Skeletal muscle tissue (tissue), 4 donors: Measurements from ENCODE around the gene UQCC3. TPM values are rescaled to one million over a fixed set of nuclear protein-coding genes. Genes with fewer than 3 reads are reported as not detected.
A peak's percentile ranks its signal among the peaks of the same experiment; 100 is the strongest.
"Not testable (repeated sequence)": the region's sequence is repeated elsewhere in the genome, so short reads cannot be mapped to it uniquely, and the experiment has no call there.

Source experiments
- H3K27ac ChIP-seq: one replicate; pipeline ENCODE4 v1.7.0; 2013; ENCODE audit warnings: mild to moderate bottlenecking, low read depth, low read length, inconsistent platforms
- H3K27me3 ChIP-seq, 3 donors: one replicate each; pipeline ENCODE4 v1.7.0; 2013; ENCODE audit warnings: low read length in 3 of 3; ENCODE audit not compliant: control insufficient read depth in 3 of 3, insufficient read depth in 3 of 3
- H3K36me3 ChIP-seq, 3 donors: one replicate each; pipeline ENCODE4 v1.7.0; 2013; ENCODE audit warnings: low read length in 3 of 3; ENCODE audit not compliant: control insufficient read depth in 3 of 3, insufficient read depth in 3 of 3
- H3K4me1 ChIP-seq, 3 donors: one replicate each; pipeline ENCODE4 v1.7.0; 2013; ENCODE audit warnings: low read length in 3 of 3, mild to moderate bottlenecking in 3 of 3; ENCODE audit not compliant: control insufficient read depth in 3 of 3, insufficient read depth in 3 of 3
- H3K4me3 ChIP-seq, 3 donors: one replicate each; pipeline ENCODE4 v1.7.0; 2013; ENCODE audit warnings: low read length in 3 of 3
- H3K9ac ChIP-seq, 3 donors: one replicate each; pipeline ENCODE4 v1.7.0; 2013; ENCODE audit warnings: low read length in 3 of 3, mild to moderate bottlenecking in 3 of 3, moderate library complexity in 2 of 3, low read depth in 1 of 3
- H3K9me3 ChIP-seq, 3 donors: one replicate each; pipeline ENCODE4 v1.7.0; 2013; ENCODE audit warnings: low read length in 3 of 3; ENCODE audit not compliant: control insufficient read depth in 3 of 3
- total RNA-seq: library from RNA; depleted of rRNA; stranded (reverse); fragments of >200 nt; gene quantifications from one replicate; pipeline ENCODE4 v1.2.3, GENCODE V29; 2014
- donor health status: Osteomylitis.

Gene UQCC3
- total RNA-seq, 1 donor from 2014 or later = 4.7 TPM

DNA sequence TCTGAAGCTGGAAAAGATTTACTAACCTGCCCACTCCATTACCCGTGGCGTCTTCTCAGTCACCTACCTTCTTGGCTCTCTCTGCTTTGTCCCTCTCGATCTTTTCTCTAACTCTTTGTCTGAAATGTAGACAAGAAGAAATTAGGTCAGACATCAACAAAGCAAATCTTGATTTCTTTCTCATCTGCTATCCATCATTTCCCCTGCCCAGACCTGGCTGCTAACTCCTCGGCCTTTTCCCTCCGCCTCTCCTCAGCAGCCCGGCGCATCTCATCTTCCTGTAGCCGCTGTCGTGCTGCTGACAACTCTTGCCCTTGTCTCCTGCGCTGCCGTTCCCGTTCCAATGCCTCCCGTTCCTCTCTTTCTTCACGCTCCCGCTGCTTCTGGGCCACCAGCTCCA, 6.2 kb downstream of the UQCC3 start:
- no peaks in the 10 kb centered on the region for H3K9me3 ChIP-seq
- no peaks in the 10 kb centered on the region for H3K27me3 ChIP-seq
- peak overlapping the region; percentile 80 for H3K27ac ChIP-seq
- H3K36me3 ChIP-seq = peaks cover 19 to 33% (median 26%) of the 10 kb centered on the region in 3 donors
- H3K4me3 ChIP-seq = peak overlapping the region; percentile 78 to 96 (median 93)
- H3K9ac ChIP-seq = peak overlapping the region; percentile 72 to 99 (median 97)
- H3K4me1 ChIP-seq = peaks cover 29 to 45% (median 35%) of the 10 kb centered on the region in 3 donors

DNA sequence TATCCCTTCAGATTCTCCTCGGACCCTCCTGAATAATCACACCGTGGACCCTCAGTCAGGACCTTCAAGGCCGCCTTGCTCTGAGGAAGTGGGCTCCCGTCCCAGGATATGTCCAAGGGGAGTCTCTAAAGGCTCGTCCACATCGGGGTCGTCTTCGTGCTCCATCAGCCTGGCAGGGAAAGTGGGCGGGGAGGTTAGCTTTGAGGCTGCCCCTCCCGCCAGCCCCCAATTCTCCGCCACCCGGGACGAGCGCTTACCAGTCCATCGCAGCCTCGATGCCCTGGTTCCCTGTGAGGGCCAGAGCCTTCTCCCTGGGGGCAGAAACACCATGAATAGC, 6.9 kb downstream of the UQCC3 start:
- Histone ChIP-seq H3K27me3 (no peaks in the 10 kb centered on the region), H3K9ac (peak overlapping the region; percentile 91 to 99 (median 97)), H3K27ac (peak overlapping the region; percentile 80), H3K4me3 (peak overlapping the region; percentile 78 to 96 (median 93)), H3K9me3 (no peaks in the 10 kb centered on the region), H3K36me3 (peaks cover 19 to 29% (median 19%) of the 10 kb centered on the region in 3 donors), H3K4me1 (peaks cover 24 to 38% (median 29%) of the 10 kb centered on the region in 3 donors)

DNA sequence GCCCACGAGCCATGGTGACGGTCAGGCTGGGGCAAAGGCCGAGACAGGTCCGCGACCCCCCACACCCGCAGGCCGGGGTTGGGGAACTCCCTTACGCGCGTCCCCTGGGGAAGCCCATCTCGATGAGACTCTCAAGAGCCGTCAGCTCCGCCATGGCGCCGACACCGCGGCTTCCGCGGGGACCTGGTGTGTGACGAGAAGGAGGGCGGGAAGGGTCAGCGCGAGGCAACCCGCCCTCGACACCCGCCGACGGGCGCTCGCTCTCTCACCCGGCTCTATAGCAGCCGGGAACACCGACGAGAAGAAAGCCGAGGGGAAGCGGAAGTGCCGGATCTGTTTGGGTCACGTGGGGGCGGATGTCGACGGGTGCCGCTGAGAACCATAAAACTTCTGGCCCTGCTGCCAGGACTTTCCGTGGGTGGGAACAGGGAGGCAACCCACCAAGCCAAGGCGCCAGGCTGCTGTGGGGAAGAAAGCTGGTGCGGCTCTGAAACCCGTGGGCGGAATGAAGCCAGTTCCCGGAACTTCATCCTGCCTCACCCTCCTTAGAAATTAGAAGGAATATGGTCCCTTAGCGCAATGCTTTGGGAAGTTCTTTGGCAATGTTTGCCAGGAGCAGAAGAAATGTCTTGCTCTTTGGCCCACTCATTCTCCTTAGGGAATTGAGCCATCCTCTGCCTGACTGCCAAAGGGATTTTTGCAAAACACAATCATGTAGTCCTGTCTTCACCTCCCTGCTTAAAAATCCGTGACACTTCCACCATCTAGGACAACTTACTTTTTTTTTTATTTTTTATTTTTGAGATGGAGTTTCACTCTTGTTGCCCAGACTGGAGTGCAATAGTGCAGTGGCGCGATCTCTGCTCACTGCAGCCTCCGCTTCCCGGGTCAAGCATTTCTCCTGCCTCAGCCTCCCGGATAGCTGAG, 7.6 kb downstream of the UQCC3 start, which contains the start of gene UBXN1:
Gene UBXN1, minus strand, starts transcription at position 304 of the 927 bp plus-strand sequence. Its CDS starts 150 bp downstream, at position 154.
- H3K4me1 ChIP-seq = peaks cover 24 to 38% (median 29%) of the 10 kb centered on the region in 3 donors
- no peaks in the 10 kb centered on the region for H3K27me3 ChIP-seq
- no peaks in the 10 kb centered on the region for H3K9me3 ChIP-seq
- H3K27ac ChIP-seq = peak within 1 kb of the TSS; percentile 80
- H3K4me3 ChIP-seq = peak within 1 kb of the TSS; percentile 78 to 96 (median 93)
- H3K36me3 ChIP-seq = peaks cover 14 to 27% (median 16%) of the 10 kb centered on the region in 3 donors
- H3K9ac ChIP-seq = peak within 1 kb of the TSS; percentile 91 to 99 (median 97)

DNA sequence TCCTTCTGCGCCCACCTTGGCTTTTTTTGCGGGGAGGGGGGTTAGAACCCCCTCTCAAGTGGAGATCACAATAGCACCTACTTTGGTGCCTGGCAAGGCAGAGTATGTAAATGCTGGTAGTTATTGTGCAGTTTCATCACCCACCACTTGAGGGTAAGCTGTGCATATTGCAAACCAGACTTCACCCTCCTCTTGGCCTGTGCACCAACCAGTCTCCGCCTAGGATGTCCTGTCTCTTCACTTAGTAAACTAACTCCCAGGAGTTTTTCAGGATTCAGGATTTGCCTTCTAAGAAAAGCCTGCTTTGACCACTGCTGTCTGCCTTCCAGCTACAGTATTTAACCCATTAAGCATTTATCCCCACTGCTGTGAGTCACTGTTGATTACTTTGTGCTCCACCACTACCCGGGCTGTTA, 9.4 kb downstream of the UQCC3 start:
- Histone ChIP-seq H3K9me3 (no peaks in the 10 kb centered on the region), H3K27ac (no peak overlapping the region)

DNA sequence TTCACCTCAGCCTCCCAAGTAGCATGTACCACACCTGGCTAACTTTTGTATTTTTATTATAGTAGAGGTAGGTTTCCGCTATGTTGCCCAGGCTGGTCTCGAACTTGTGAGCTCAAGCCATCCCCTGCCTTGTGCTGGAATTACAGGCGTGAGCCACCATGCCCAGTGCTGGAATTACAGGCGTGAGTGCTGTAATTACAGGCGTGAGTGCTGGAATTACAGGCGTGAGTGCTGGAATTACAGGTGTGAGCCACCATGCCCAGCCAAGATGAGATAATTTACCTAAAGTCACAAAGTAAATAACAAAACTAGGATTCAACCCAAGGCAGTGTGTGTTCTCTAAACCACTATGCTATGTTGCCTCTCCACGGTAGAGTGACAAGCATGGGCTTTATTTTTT, 11.0 kb downstream of the UQCC3 start:
- no peaks in the 10 kb centered on the region for H3K9me3 ChIP-seq
- peaks cover 9 to 23% (median 18%) of the 10 kb centered on the region in 3 donors for H3K4me1 ChIP-seq
- H3K9ac ChIP-seq = no peak overlapping the region
- H3K4me3 ChIP-seq = no peak overlapping the region
- peaks cover 6 to 7% (median 6%) of the 10 kb centered on the region in 3 donors for H3K36me3 ChIP-seq
- H3K27me3 ChIP-seq = peaks cover 0 to 1% (median 0%) of the 10 kb centered on the region in 3 donors
- no peak overlapping the region for H3K27ac ChIP-seq

More for the DNA sequence above, 9.4 kb downstream of the UQCC3 start:
- Histone ChIP-seq H3K4me1 (peaks cover 24 to 38% (median 29%) of the 10 kb centered on the region in 3 donors), H3K9ac (no peak overlapping the region), H3K4me3 (peak overlapping the region in 1 of 3 donors; percentile 14), H3K27me3 (no peaks in the 10 kb centered on the region), H3K36me3 (peaks cover 14 to 20% (median 16%) of the 10 kb centered on the region in 3 donors)

DNA sequence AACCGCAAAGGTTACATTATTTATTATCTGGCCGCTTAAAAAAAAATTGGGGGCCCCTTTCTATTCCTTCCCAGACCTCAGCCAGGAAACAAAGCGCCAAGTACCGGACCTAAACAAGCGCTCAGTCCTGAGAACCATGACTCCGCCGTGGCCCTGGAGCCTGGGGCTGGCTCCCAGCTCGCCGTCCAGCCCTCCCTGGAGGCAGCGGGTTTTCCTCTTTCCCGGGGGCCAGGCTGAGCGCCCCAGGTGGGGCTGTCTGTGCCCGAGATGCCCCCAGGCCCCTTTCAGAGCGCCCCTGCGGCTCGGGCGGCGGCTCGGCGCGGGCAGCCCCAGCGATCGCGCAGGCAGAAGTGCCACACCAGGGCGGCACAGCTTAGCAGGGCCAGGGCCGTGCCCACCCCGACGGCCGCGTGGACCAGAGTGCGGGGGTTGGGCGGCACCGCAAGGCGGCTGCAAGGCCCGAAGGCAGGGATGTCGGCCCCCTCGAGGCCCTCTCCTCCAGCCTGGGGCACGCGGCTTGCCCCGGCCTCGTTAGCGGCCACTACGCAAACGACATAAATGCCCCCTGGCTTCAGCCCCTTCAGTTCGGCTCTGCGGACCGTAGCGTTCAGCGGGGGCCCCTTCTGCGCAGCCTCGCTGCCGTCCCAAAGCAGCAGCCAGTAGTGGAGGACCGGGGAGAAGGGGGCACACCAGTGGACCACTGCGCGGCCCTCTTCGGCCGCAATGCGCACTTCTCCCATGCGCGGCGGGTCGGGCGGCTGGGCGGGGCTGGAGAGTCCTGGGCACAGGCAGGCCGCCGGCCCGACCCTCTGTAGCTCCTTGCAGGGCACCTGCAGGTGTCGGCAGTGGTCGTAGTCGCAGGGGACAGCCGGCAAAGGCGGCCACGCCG, 16.3 kb downstream of the UQCC3 start:
- no peaks in the 10 kb centered on the region for H3K9me3 ChIP-seq
- H3K27ac ChIP-seq = no peak overlapping the region
- peaks cover 0 to 13% (median 8%) of the 10 kb centered on the region in 3 donors for H3K27me3 ChIP-seq
- peak overlapping the region in 1 of 3 donors; percentile 46 for H3K9ac ChIP-seq
- H3K36me3 ChIP-seq = peaks cover 21 to 22% (median 21%) of the 10 kb centered on the region in 3 donors
- H3K4me1 ChIP-seq = peaks cover 14 to 24% (median 21%) of the 10 kb centered on the region in 3 donors
- peak overlapping the region; percentile 11 to 66 (median 35) for H3K4me3 ChIP-seq

DNA sequence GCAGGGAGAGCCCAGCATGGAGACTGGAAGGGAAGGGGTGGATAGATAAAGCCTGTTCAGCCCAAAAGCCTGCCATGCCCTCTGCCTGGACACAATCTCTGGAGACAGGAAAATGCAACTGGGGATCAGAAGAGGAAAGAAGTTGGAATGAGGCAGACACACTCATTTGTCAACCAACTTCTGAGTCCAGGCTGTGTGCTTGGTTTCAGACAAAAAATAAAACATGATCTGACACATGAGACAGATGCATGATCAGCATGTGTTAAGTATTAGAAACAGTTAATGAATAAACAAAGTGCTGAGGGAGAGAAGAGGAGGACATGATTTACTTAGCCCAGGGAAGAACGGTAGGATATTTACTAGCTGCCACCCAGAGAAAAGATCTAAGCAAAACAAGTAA, 17.0 kb downstream of the UQCC3 start:
- H3K36me3 ChIP-seq = peaks cover 24 to 27% (median 26%) of the 10 kb centered on the region in 3 donors
- no peak overlapping the region for H3K27ac ChIP-seq
- H3K9ac ChIP-seq = peak overlapping the region in 1 of 3 donors; percentile 46
- H3K4me1 ChIP-seq = peaks cover 14 to 24% (median 21%) of the 10 kb centered on the region in 3 donors
- no peaks in the 10 kb centered on the region for H3K9me3 ChIP-seq
- peak overlapping the region; percentile 11 to 66 (median 35) for H3K4me3 ChIP-seq
- peaks cover 0 to 13% (median 8%) of the 10 kb centered on the region in 3 donors for H3K27me3 ChIP-seq

DNA sequence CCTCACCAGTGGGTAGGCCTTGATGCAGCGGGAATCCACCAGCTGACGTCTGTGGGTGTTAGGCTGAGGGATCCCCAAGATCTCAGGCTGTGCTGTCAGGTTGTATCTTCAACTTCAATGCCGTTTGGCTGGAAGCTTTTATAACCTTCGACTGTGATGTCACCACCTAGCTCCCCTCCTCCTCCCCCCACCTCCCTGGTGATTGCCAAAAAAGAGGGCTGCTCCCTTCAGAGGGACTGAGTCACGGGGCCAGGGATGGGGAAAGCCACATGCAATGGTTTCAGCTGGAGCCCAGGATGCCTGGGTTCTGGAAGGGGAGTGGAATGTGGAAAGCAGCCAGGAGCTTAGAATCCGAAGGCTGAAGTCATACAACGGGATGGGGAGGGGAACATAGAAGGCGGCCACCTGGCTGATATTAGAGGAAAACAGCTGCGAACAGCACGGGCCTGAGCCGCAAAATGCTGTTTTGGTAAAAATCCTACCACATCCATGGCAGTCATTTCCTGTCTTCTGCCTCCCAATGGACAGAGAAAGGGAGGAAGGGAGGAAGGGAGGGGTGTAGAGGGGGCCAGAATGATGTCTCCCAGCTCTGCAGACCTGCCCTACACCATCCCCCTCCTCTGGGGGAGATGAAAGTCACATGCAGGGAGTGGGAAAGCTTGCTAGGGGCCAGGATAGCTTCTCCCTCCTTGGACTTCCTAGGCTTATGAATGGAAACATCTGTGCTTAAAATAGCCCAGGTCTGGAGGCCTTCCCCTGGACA, 18.1 kb downstream of the UQCC3 start, which contains the start of gene LRRN4CL:
Gene LRRN4CL, minus strand, starts transcription at position 110 of the 763 bp plus-strand sequence. CDS start 1,022 bp downstream, outside the sequence.
- Histone ChIP-seq H3K9me3 (no peaks in the 10 kb centered on the region), H3K36me3 (peaks cover 24 to 28% (median 26%) of the 10 kb centered on the region in 3 donors), H3K27me3 (peaks cover 0 to 13% (median 8%) of the 10 kb centered on the region in 3 donors), H3K4me3 (peak within 1 kb of the TSS; percentile 50 to 66 (median 64)), H3K4me1 (peaks cover 17 to 29% (median 24%) of the 10 kb centered on the region in 3 donors), H3K9ac (peak within 1 kb of the TSS; percentile 32 to 73 (median 54)), H3K27ac (peak within 1 kb of the TSS; percentile 54)

DNA sequence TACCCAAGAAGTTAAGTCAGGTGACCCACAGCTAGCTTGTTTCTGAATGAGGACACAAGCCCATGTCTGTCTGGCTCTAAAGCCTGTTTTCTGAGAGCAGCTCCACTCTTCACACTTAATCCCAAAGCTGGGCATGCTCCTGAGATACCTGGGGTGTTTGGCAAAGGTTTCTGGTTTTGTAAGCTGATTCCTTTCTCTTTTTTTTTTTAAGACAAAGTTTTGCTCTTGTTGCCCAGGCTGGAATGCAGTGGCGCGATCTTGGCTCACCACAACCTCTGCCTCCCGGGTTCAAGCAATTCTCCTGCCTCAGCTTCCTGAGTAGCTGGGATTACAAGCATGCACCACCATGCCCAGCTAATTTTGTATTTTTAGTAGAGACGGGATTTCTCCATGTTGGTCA, 22.2 kb downstream of the UQCC3 start:
- not testable (repeated sequence) for H3K9me3 ChIP-seq, H3K27me3 ChIP-seq, H3K27ac ChIP-seq, H3K9ac ChIP-seq, H3K4me3 ChIP-seq
- Histone ChIP-seq H3K36me3 (peaks cover 24 to 28% (median 26%) of the 10 kb centered on the region in 3 donors), H3K4me1 (peaks cover 21 to 30% (median 29%) of the 10 kb centered on the region in 3 donors)
